Liver (tissue), 9 donors: Measurements from ENCODE around the gene THSD4. TPM values are rescaled to one million over a fixed set of nuclear protein-coding genes. Genes with fewer than 3 reads are reported as not detected.

Experiments
- DNase-seq: peaks from one replicate; pipeline ENCODE4 v3.0.0-alpha.2; 2017; ENCODE audit warnings: low spot score
- H3K27ac ChIP-seq, 2 donors: one replicate each; pipeline ENCODE4 v1.7.0; 2013; ENCODE audit warnings: inconsistent platforms in 2 of 2, low read length in 2 of 2, control low read depth in 1 of 2, low read depth in 1 of 2, mild to moderate bottlenecking in 1 of 2
- H3K27me3 ChIP-seq, 4 donors: one replicate each; pipeline versions ENCODE4 v1.6.1 to v1.7.0; 2013; ENCODE audit warnings: low read length in 3 of 4, inconsistent platforms in 1 of 4, mild to moderate bottlenecking in 1 of 4, moderate library complexity in 1 of 4; ENCODE audit not compliant: control insufficient read depth in 4 of 4, insufficient read depth in 4 of 4
- H3K36me3 ChIP-seq, 4 donors: one replicate each; pipeline versions ENCODE4 v1.6.1 to v1.7.0; 2013; ENCODE audit warnings: low read length in 3 of 4, mild to moderate bottlenecking in 3 of 4, low read depth in 1 of 4, moderate library complexity in 1 of 4; ENCODE audit not compliant: control insufficient read depth in 4 of 4, insufficient read depth in 3 of 4
- H3K4me1 ChIP-seq, 4 donors: one replicate each; pipeline versions ENCODE4 v1.6.1 to v1.7.0; 2013; ENCODE audit warnings: low read length in 3 of 4, mild to moderate bottlenecking in 3 of 4, moderate library complexity in 1 of 4; ENCODE audit not compliant: control insufficient read depth in 4 of 4, insufficient read depth in 4 of 4
- H3K4me3 ChIP-seq, 3 donors: one replicate each; pipeline versions ENCODE4 v1.6.1 to v1.7.0; 2013; ENCODE audit warnings: low read length in 3 of 3, control low read depth in 1 of 3, low read depth in 1 of 3, mild to moderate bottlenecking in 1 of 3
- H3K9ac ChIP-seq, 2 donors: one replicate each; pipeline ENCODE4 v1.7.0; 2013; ENCODE audit warnings: low read length in 2 of 2, mild to moderate bottlenecking in 2 of 2, moderate library complexity in 2 of 2, control low read depth in 1 of 2, low read depth in 1 of 2
- H3K9me3 ChIP-seq, 4 donors: one replicate each; pipeline versions ENCODE4 v1.6.1 to v1.7.0; 2013; ENCODE audit warnings: low read length in 3 of 4; ENCODE audit not compliant: control insufficient read depth in 4 of 4
- EGR1 ChIP-seq, 2 donors: IDR thresholded peaks; 2 replicates each; pipeline ENCODE4 v1.6.1; 2016 to 2018; ENCODE audit warnings: antibody characterized with exemption in 2 of 2, low read depth in 2 of 2
- FOXA1 ChIP-seq: IDR thresholded peaks from 2 replicates; pipeline ENCODE4 v1.6.1; 2016; ENCODE audit warnings: antibody characterized with exemption
- FOXA2 ChIP-seq: IDR thresholded peaks from 2 replicates; pipeline ENCODE4 v1.6.1; 2016; ENCODE audit warnings: antibody characterized with exemption
- HNF4A ChIP-seq, 2 donors: conservative IDR thresholded peaks; 2 replicates each; pipeline ENCODE4 v1.6.1; 2016; ENCODE audit warnings: antibody characterized with exemption in 2 of 2, mild to moderate bottlenecking in 2 of 2
- HNF4G ChIP-seq: IDR thresholded peaks from 2 replicates; pipeline ENCODE4 v1.6.1; 2016; ENCODE audit warnings: antibody characterized with exemption
- JUND ChIP-seq, 2 donors: IDR thresholded peaks; 2 replicates each; pipeline ENCODE4 v1.6.1; 2016; ENCODE audit warnings: antibody characterized with exemption in 2 of 2
- NR2F2 ChIP-seq: IDR thresholded peaks from 2 replicates; pipeline ENCODE4 v1.6.1; 2016; ENCODE audit warnings: antibody characterized with exemption
- RXRA ChIP-seq, 2 donors: IDR thresholded peaks; 2 replicates each; pipeline ENCODE4 v1.6.1; 2017 to 2018; ENCODE audit warnings: antibody characterized with exemption in 2 of 2, mild to moderate bottlenecking in 1 of 2
- SP1 ChIP-seq: IDR thresholded peaks from 2 replicates; pipeline ENCODE4 v1.6.1; 2018; ENCODE audit warnings: antibody characterized with exemption, mild to moderate bottlenecking
- TAF1 ChIP-seq: conservative IDR thresholded peaks from 2 replicates; pipeline ENCODE4 v1.6.1; 2016; ENCODE audit warnings: antibody characterized with exemption, mild to moderate bottlenecking
- YY1 ChIP-seq: IDR thresholded peaks from 2 replicates; pipeline ENCODE4 v1.6.1; 2016; ENCODE audit warnings: antibody characterized with exemption, mild to moderate bottlenecking
- WGBS: extraction: QIAGEN DNeasy Blood & Tissue Kit; methylation state at CpG from one replicate; pipeline ENCODE4 v1.1.7; 2013; 5-methylcytosine and 5-hydroxymethylcytosine counted together
- polyA plus RNA-seq, 2 donors: library from polyadenylated mRNA; stranded (reverse) in 1 of 2; unstranded in 1 of 2; fragments of 200-250 nt in 1 of 2; fragments of >200 nt in 1 of 2; fragmentation: Nextera tagmentation in 1 of 2; extraction: Ambion mirVana in 1 of 2; gene quantifications; one replicate each; pipeline versions ENCODE4 v1.2.1 to v1.2.3, GENCODE V29; 2013 to 2015
- total RNA-seq, 2 donors: library from RNA; depleted of rRNA; stranded (reverse); fragments of >200 nt; gene quantifications; one replicate each; pipeline ENCODE4 v1.2.3, GENCODE V29; 2014
- TF ChIP-seq, protein P1 (sequence below): IDR thresholded peaks from 2 replicates; pipeline ENCODE4 v1.6.1; 2016; ENCODE audit warnings: antibody characterized with exemption, mild to moderate bottlenecking
- TF ChIP-seq, protein P2 (sequence below): IDR thresholded peaks from 2 replicates; pipeline ENCODE4 v1.6.1; 2016; ENCODE audit warnings: antibody characterized with exemption
- TF ChIP-seq, protein P3 (sequence below): fragments of 150-350 bp; IDR thresholded peaks from 2 replicates; pipeline ENCODE4 v1.5.1; 2017; ENCODE audit warnings: improper control_type of control experiment, low read depth, low read length; ENCODE audit not compliant: missing input control
- TF ChIP-seq, protein P4 (sequence below): IDR thresholded peaks from 2 replicates; pipeline ENCODE4 v1.6.1; 2016; ENCODE audit warnings: antibody characterized with exemption
- TF ChIP-seq, protein P5 (sequence below): IDR thresholded peaks from 2 replicates; pipeline ENCODE4 v1.6.1; 2016; ENCODE audit warnings: antibody characterized with exemption
- donor health status: healthy.
- donor health status: healthy.
- donor health status: healthy.
- donor health status: healthy.
- donor health status: healthy.

The THSD4 gene
- total and polyA plus RNA-seq, 4 donors: 0.23 to 11.5 (median 1.9) TPM

DNA sequence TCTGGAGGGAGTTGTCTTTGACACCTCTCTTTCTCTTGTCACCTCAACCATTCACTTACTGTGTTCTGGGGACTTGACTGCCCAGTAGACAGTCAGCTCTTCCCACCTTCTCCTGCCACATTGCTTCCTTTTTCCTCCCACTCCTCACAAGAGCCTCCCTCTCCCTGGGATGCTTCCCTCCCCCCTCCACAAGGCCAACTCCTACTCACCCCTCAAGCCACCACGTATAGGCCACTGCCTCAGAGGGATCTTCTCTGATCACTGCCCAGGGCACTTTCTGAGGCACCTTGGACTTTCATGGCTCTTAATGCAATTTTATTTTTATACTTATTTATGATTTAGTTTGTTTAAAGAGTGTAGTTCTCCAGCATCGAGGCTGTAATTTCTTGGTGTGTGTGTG, 23.2 kb downstream of the THSD4 start (continued):
- TF ChIP-seq, protein P1, sequence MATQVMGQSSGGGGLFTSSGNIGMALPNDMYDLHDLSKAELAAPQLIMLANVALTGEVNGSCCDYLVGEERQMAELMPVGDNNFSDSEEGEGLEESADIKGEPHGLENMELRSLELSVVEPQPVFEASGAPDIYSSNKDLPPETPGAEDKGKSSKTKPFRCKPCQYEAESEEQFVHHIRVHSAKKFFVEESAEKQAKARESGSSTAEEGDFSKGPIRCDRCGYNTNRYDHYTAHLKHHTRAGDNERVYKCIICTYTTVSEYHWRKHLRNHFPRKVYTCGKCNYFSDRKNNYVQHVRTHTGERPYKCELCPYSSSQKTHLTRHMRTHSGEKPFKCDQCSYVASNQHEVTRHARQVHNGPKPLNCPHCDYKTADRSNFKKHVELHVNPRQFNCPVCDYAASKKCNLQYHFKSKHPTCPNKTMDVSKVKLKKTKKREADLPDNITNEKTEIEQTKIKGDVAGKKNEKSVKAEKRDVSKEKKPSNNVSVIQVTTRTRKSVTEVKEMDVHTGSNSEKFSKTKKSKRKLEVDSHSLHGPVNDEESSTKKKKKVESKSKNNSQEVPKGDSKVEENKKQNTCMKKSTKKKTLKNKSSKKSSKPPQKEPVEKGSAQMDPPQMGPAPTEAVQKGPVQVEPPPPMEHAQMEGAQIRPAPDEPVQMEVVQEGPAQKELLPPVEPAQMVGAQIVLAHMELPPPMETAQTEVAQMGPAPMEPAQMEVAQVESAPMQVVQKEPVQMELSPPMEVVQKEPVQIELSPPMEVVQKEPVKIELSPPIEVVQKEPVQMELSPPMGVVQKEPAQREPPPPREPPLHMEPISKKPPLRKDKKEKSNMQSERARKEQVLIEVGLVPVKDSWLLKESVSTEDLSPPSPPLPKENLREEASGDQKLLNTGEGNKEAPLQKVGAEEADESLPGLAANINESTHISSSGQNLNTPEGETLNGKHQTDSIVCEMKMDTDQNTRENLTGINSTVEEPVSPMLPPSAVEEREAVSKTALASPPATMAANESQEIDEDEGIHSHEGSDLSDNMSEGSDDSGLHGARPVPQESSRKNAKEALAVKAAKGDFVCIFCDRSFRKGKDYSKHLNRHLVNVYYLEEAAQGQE: no peak
- no peak for TF ChIP-seq YY1
- TF ChIP-seq HNF4A (conservative IDR thresholded peaks at IDR 0.05): no peak

DNA sequence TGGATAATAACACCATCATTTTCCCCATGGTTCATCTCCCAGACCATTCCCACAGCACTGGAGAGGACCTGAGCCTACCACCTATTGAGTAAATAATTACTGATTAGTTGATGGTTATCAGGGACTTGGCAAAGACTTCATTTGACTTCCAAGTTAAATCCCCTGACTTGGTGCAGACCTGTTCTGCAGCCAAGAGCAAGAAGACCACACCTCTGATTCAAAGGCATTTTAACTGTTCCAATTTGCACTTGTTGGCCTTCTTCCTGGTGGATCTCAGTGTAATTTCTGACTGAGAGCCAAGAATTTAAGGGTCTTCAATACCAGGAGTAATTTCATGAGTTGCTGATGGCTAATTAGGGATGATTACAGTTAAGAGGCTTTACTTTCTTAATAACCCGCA, 24.0 kb downstream of the THSD4 start:
- Histone ChIP-seq H3K27me3 (no peaks in the 10 kb centered on the region), H3K36me3 (no peaks in the 10 kb centered on the region), H3K4me3 (no peak overlapping the region), H3K4me1 (peaks cover 0 to 45% (median 28%) of the 10 kb centered on the region in 4 donors), H3K9me3 (no peaks in the 10 kb centered on the region), H3K9ac (no peak overlapping the region), H3K27ac (no peak overlapping the region)
- 90% methylated on average over 1 of the region's 1 CpG for WGBS
- no peak for DNase-seq
- TF ChIP-seq FOXA1: no peak
- TF ChIP-seq, protein P1: no peak
- no peak for TF ChIP-seq YY1
- no peak for TF ChIP-seq JUND (IDR thresholded peaks at IDR 0.05)
- TF ChIP-seq EGR1 (IDR thresholded peaks at IDR 0.05; ENCODE audit: low read depth in 2 of 2): no peak
- no peak for TF ChIP-seq HNF4G
- no peak for TF ChIP-seq RXRA (IDR thresholded peaks at IDR 0.05)
- TF ChIP-seq, protein P2, sequence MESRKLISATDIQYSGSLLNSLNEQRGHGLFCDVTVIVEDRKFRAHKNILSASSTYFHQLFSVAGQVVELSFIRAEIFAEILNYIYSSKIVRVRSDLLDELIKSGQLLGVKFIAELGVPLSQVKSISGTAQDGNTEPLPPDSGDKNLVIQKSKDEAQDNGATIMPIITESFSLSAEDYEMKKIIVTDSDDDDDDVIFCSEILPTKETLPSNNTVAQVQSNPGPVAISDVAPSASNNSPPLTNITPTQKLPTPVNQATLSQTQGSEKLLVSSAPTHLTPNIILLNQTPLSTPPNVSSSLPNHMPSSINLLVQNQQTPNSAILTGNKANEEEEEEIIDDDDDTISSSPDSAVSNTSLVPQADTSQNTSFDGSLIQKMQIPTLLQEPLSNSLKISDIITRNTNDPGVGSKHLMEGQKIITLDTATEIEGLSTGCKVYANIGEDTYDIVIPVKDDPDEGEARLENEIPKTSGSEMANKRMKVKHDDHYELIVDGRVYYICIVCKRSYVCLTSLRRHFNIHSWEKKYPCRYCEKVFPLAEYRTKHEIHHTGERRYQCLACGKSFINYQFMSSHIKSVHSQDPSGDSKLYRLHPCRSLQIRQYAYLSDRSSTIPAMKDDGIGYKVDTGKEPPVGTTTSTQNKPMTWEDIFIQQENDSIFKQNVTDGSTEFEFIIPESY: no peak
- TF ChIP-seq, protein P3, sequence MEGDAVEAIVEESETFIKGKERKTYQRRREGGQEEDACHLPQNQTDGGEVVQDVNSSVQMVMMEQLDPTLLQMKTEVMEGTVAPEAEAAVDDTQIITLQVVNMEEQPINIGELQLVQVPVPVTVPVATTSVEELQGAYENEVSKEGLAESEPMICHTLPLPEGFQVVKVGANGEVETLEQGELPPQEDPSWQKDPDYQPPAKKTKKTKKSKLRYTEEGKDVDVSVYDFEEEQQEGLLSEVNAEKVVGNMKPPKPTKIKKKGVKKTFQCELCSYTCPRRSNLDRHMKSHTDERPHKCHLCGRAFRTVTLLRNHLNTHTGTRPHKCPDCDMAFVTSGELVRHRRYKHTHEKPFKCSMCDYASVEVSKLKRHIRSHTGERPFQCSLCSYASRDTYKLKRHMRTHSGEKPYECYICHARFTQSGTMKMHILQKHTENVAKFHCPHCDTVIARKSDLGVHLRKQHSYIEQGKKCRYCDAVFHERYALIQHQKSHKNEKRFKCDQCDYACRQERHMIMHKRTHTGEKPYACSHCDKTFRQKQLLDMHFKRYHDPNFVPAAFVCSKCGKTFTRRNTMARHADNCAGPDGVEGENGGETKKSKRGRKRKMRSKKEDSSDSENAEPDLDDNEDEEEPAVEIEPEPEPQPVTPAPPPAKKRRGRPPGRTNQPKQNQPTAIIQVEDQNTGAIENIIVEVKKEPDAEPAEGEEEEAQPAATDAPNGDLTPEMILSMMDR: no peak
- TF ChIP-seq NR2F2: no peak
- TF ChIP-seq HNF4A (conservative IDR thresholded peaks at IDR 0.05): no peak
- no peak for TF ChIP-seq TAF1
- TF ChIP-seq, protein P4, sequence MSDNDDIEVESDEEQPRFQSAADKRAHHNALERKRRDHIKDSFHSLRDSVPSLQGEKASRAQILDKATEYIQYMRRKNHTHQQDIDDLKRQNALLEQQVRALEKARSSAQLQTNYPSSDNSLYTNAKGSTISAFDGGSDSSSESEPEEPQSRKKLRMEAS: no peak
- no peak for TF ChIP-seq FOXA2
- no peak for TF ChIP-seq SP1
- TF ChIP-seq, protein P5, sequence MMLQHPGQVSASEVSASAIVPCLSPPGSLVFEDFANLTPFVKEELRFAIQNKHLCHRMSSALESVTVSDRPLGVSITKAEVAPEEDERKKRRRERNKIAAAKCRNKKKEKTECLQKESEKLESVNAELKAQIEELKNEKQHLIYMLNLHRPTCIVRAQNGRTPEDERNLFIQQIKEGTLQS: no peak
